Measurements from ENCODE around the gene SARNP.

The SARNP gene

GRCh38 chr12:55742719-55743405 is 74.7 kb downstream of the SARNP start, which contains the start of gene GDF11:
Gene GDF11 (plus strand): TSS chr12:55743122. CDS start chr12:55743317, 195 bp downstream.
- TF ChIP-seq CTCF (IDR thresholded peaks at IDR 0.05) = no peak

- TF ChIP-seq CTCF (IDR thresholded peaks at IDR 0.05) = no peak
Measured at GRCh38 chr12:55741931-55742680, 75.4 kb downstream of the SARNP start.

- peak; percentile 0; the same call in 1 of the 2 replicates for TF ChIP-seq CTCF (IDR thresholded peaks at IDR 0.05)
Measured at GRCh38 chr12:55739025-55739378, 78.5 kb downstream of the SARNP start.

- peak; percentile 77 for TF ChIP-seq CTCF (IDR thresholded peaks at IDR 0.05)
Measured at GRCh38 chr12:55738123-55739024, 79.2 kb downstream of the SARNP start.

GRCh38 chr12:55737581-55738122 is 79.9 kb downstream of the SARNP start:
- TF ChIP-seq CTCF (IDR thresholded peaks at IDR 0.05) = no peak

GRCh38 chr12:55736780-55737580 is 80.5 kb downstream of the SARNP start:
- TF ChIP-seq CTCF (IDR thresholded peaks at IDR 0.05) = peak; percentile 69
